Mesenchymal stem cell (in vitro differentiated cells and primary cell): Measurements from ENCODE around the gene ZNF264.
"Not testable (repeated sequence)": the region's sequence is repeated elsewhere in the genome, so short reads cannot be mapped to it uniquely, and the experiment has no call there.

Experiments
- DNase-seq: peaks from one replicate; pipeline ENCODE4 v3.0.0-alpha.2; 2013
- H2AFZ ChIP-seq: one replicate; pipeline ENCODE4 v1.6.1; 2013; ENCODE audit warnings: low read depth, mild to moderate bottlenecking, control low read depth, inconsistent platforms, low read length, moderate library complexity
- H2AK5ac ChIP-seq: 2 replicates; pipeline ENCODE4 v1.6.1; 2013; ENCODE audit warnings: low read length, moderate library complexity, mild to moderate bottlenecking, inconsistent platforms; ENCODE audit not compliant: severe bottlenecking
- H2BK120ac ChIP-seq: one replicate; pipeline ENCODE4 v1.6.1; 2013; ENCODE audit warnings: low read depth, mild to moderate bottlenecking, inconsistent platforms, low read length, moderate library complexity
- H2BK12ac ChIP-seq, 2 experiments: one replicate each; pipeline ENCODE4 v1.6.1; 2013; ENCODE audit warnings: inconsistent platforms in 2 of 2, low read length in 2 of 2, mild to moderate bottlenecking in 2 of 2, moderate library complexity in 2 of 2, control low read depth in 1 of 2
- H2BK15ac ChIP-seq: one replicate; pipeline ENCODE4 v1.6.1; 2013; ENCODE audit warnings: mild to moderate bottlenecking, low read depth, inconsistent platforms; ENCODE audit not compliant: poor library complexity, severe bottlenecking
- H2BK5ac ChIP-seq: 2 replicates; pipeline ENCODE4 v1.6.1; 2013; ENCODE audit warnings: low read depth, mild to moderate bottlenecking, low read length, control low read depth, inconsistent platforms; ENCODE audit not compliant: poor library complexity, severe bottlenecking
- H3K14ac ChIP-seq, 2 experiments: one replicate each; pipeline ENCODE4 v1.6.1; 2013; ENCODE audit warnings: inconsistent platforms in 2 of 2, low read length in 2 of 2, control low read depth in 1 of 2, mild to moderate bottlenecking in 1 of 2, moderate library complexity in 1 of 2
- H3K18ac ChIP-seq, 2 experiments: one replicate each; pipeline ENCODE4 v1.6.1; 2013; ENCODE audit warnings: inconsistent platforms in 2 of 2, low read length in 2 of 2, control low read depth in 1 of 2, low read depth in 1 of 2, mild to moderate bottlenecking in 1 of 2
- H3K23ac ChIP-seq, 2 experiments: one replicate each; pipeline ENCODE4 v1.6.1; 2013; ENCODE audit warnings: inconsistent platforms in 2 of 2, low read length in 2 of 2, mild to moderate bottlenecking in 2 of 2, moderate library complexity in 2 of 2, control low read depth in 1 of 2
- H3K27ac ChIP-seq: 2 replicates; pipeline ENCODE4 v1.5.1; 2013; ENCODE audit warnings: mild to moderate bottlenecking, moderate library complexity, low read length, control low read depth, inconsistent platforms; ENCODE audit not compliant: poor library complexity, severe bottlenecking
- H3K27me3 ChIP-seq, 2 experiments: 2 replicates each; pipeline versions ENCODE4 v1.6.1 to v1.7.0; 2013; ENCODE audit warnings: low read length in 2 of 2, mild to moderate bottlenecking in 2 of 2, moderate library complexity in 2 of 2, control low read depth in 1 of 2, inconsistent platforms in 1 of 2; ENCODE audit not compliant: control insufficient read depth in 1 of 2, insufficient read depth in 1 of 2
- H3K36me3 ChIP-seq, 2 experiments: 2 replicates each; pipeline versions ENCODE4 v1.6.1 to v1.7.0; 2013; ENCODE audit warnings: low read length in 2 of 2, control low read depth in 1 of 2, inconsistent platforms in 1 of 2, low read depth in 1 of 2, mild to moderate bottlenecking in 1 of 2; ENCODE audit not compliant: insufficient read depth in 2 of 2, control insufficient read depth in 1 of 2
- H3K4ac ChIP-seq, 2 experiments: one replicate each; pipeline ENCODE4 v1.6.1; 2013; ENCODE audit warnings: inconsistent platforms in 2 of 2, low read length in 2 of 2, mild to moderate bottlenecking in 2 of 2, moderate library complexity in 2 of 2, control low read depth in 1 of 2, low read depth in 1 of 2
- H3K4me1 ChIP-seq: 2 replicates; pipeline ENCODE4 v1.6.1; 2013; ENCODE audit warnings: low read depth, low read length, control low read depth; ENCODE audit not compliant: control insufficient read depth, insufficient read depth
- H3K4me2 ChIP-seq: 2 replicates; pipeline ENCODE4 v1.6.1; 2013; ENCODE audit warnings: low read length, mild to moderate bottlenecking, inconsistent platforms; ENCODE audit not compliant: poor library complexity, severe bottlenecking
- H3K4me3 ChIP-seq, 2 experiments: 2 replicates each; pipeline versions ENCODE4 v1.5.1 to v1.7.0; 2013; ENCODE audit warnings: low read length in 2 of 2, mild to moderate bottlenecking in 2 of 2, control low read depth in 1 of 2, low read depth in 1 of 2; ENCODE audit not compliant: insufficient read depth in 1 of 2
- H3K79me1 ChIP-seq: replicated peaks from 2 replicates; pipeline ENCODE4 v1.6.1; 2013; ENCODE audit warnings: mild to moderate bottlenecking, control low read depth, low read length, inconsistent platforms; ENCODE audit not compliant: poor library complexity, severe bottlenecking
- H3K9ac ChIP-seq: 2 replicates; pipeline ENCODE4 v1.7.0; 2013; ENCODE audit warnings: mild to moderate bottlenecking, low read length, moderate library complexity
- H3K9me3 ChIP-seq: 2 replicates; pipeline ENCODE4 v1.7.0; 2013; ENCODE audit warnings: mild to moderate bottlenecking, low read length; ENCODE audit not compliant: control insufficient read depth
- H4K8ac ChIP-seq: one replicate; pipeline ENCODE4 v1.6.1; 2013; ENCODE audit warnings: inconsistent platforms, mild to moderate bottlenecking, low read length, moderate library complexity
- H4K91ac ChIP-seq: one replicate; pipeline ENCODE4 v1.6.1; 2013; ENCODE audit warnings: mild to moderate bottlenecking, low read length, inconsistent platforms
- WGBS: methylation state at CpG from one replicate; pipeline ENCODE4 v1.1.7; 2013; ENCODE audit warnings: mixed read lengths; 5-methylcytosine and 5-hydroxymethylcytosine counted together

ZNF264 gene

GRCh38 chr19:57248646-57249045 lies 57.3 kb downstream of the ZNF264 start:
- Histone ChIP-seq H2AK5ac (no peak overlapping the region), H3K4ac (no peak overlapping the region), H2BK12ac (no peak overlapping the region), H3K36me3 (peaks cover 66 to 93% of the 10 kb centered on the region in 2 experiments), H3K27ac (no peak overlapping the region), H2BK15ac (no peak overlapping the region), H4K8ac (no peak overlapping the region), H3K4me1 (no peaks in the 10 kb centered on the region), H2BK120ac (no peak overlapping the region), H4K91ac (no peak overlapping the region), H3K9me3 (peaks cover 7% of the 10 kb centered on the region), H3K79me1 (peaks cover 53% of the 10 kb centered on the region), H2AFZ (no peak overlapping the region), H3K27me3 (no peaks in the 10 kb centered on the region), H2BK5ac (no peak overlapping the region), H3K23ac (no peak overlapping the region), H3K9ac (no peak overlapping the region), H3K4me3 (no peak overlapping the region), H3K14ac (no peak overlapping the region), H3K4me2 (no peak overlapping the region), H3K18ac (no peak overlapping the region)
- 100% methylated on average over 5 of the region's 6 CpGs for WGBS
- no peak for DNase-seq

DNA sequence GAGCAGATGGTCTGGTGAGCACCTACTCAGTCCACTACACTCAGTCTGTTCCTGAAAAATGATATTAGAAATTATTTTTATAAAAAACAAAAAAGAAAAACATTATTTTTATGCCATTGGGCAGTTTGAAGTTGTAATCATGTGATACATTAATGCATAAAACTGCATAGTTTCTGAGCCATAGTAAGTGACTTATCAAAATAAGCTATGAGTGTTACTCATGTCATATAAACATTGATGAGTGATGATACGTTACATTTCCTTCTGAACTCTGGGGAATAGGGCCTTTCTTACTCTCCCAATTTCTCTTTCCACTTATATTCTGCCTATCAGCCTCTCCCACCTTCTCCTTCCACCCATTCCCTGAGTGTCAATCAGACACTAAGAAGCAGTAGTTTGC lies 58.0 kb downstream of the ZNF264 start:
- no peak overlapping the region for H4K8ac ChIP-seq
- no peak overlapping the region for H3K4me3 ChIP-seq
- no peak overlapping the region for H4K91ac ChIP-seq
- H2BK12ac ChIP-seq = no peak overlapping the region
- H3K27ac ChIP-seq = no peak overlapping the region
- H3K23ac ChIP-seq = no peak overlapping the region
- H3K14ac ChIP-seq = no peak overlapping the region
- no peak overlapping the region for H2AK5ac ChIP-seq
- no peak overlapping the region for H3K4me2 ChIP-seq
- H3K4ac ChIP-seq = no peak overlapping the region
- no peaks in the 10 kb centered on the region for H3K4me1 ChIP-seq
- WGBS = no CpG with 5 or more reads among the region's 1 CpG
- peaks cover 12% of the 10 kb centered on the region for H3K9me3 ChIP-seq
- H3K36me3 ChIP-seq = peaks cover 66 to 95% of the 10 kb centered on the region in 2 experiments
- H2BK15ac ChIP-seq = no peak overlapping the region
- H3K9ac ChIP-seq = no peak overlapping the region
- DNase-seq = no peak
- no peak overlapping the region for H2BK120ac ChIP-seq
- H2AFZ ChIP-seq = no peak overlapping the region
- no peaks in the 10 kb centered on the region for H3K27me3 ChIP-seq
- no peak overlapping the region for H2BK5ac ChIP-seq
- peaks cover 55% of the 10 kb centered on the region for H3K79me1 ChIP-seq
- no peak overlapping the region for H3K18ac ChIP-seq

- H3K36me3 ChIP-seq = peaks cover 31 to 85% of the 10 kb centered on the region in 2 experiments
- peaks cover 24% of the 10 kb centered on the region for H3K79me1 ChIP-seq
- not testable (repeated sequence) for H2AK5ac ChIP-seq, H2BK15ac ChIP-seq, H4K91ac ChIP-seq, H3K23ac ChIP-seq, H3K4me3 ChIP-seq, H3K4me2 ChIP-seq, H2BK12ac ChIP-seq, H2AFZ ChIP-seq, H3K14ac ChIP-seq, H2BK5ac ChIP-seq, H3K27me3 ChIP-seq, H3K18ac ChIP-seq, H2BK120ac ChIP-seq, H3K9ac ChIP-seq, H4K8ac ChIP-seq, H3K4ac ChIP-seq, H3K27ac ChIP-seq, H3K4me1 ChIP-seq, DNase-seq
- peaks cover 15% of the 10 kb centered on the region for H3K9me3 ChIP-seq
- 81% methylated on average over 11 of the region's 11 CpGs for WGBS
These were observed 62.5 kb downstream of the ZNF264 start for GRCh38 chr19:57253767-57254166.

- Histone ChIP-seq H3K4ac (no peak overlapping the region), H3K9me3 (no peaks in the 10 kb centered on the region), H2BK120ac (no peak overlapping the region), H2AFZ (no peak overlapping the region), H3K4me2 (no peak overlapping the region), H3K18ac (no peak overlapping the region), H3K9ac (no peak overlapping the region), H2BK12ac (no peak overlapping the region), H2BK15ac (no peak overlapping the region), H3K23ac (no peak overlapping the region), H2BK5ac (no peak overlapping the region), H3K27ac (no peak overlapping the region), H3K4me3 (no peak overlapping the region), H4K8ac (no peak overlapping the region), H3K27me3 (no peaks in the 10 kb centered on the region), H3K14ac (no peak overlapping the region), H3K79me1 (peaks cover 11% of the 10 kb centered on the region), H2AK5ac (no peak overlapping the region), H4K91ac (no peak overlapping the region), H3K4me1 (no peaks in the 10 kb centered on the region), H3K36me3 (peaks cover 0 to 49% of the 10 kb centered on the region in 2 experiments)
- no peak for DNase-seq
- 100% methylated on average over 2 of the region's 3 CpGs for WGBS
These were observed 70.7 kb downstream of the ZNF264 start for GRCh38 chr19:57262044-57262443.
